GM21360 (cell line): ENCODE data around the gene SCO2.
"Not testable (repeated sequence)": the region's sequence is repeated elsewhere in the genome, so short reads cannot be mapped to it uniquely, and the experiment has no call there.

Experiments used
- ATAC-seq: cut with Tn5 transposase; IDR thresholded peaks from one replicate; pipeline ENCODE4 v1.9.1; 2021; ENCODE audit warnings: mild to moderate bottlenecking, moderate library complexity; ENCODE audit not compliant: unreplicated experiment

SCO2 gene

DNA sequence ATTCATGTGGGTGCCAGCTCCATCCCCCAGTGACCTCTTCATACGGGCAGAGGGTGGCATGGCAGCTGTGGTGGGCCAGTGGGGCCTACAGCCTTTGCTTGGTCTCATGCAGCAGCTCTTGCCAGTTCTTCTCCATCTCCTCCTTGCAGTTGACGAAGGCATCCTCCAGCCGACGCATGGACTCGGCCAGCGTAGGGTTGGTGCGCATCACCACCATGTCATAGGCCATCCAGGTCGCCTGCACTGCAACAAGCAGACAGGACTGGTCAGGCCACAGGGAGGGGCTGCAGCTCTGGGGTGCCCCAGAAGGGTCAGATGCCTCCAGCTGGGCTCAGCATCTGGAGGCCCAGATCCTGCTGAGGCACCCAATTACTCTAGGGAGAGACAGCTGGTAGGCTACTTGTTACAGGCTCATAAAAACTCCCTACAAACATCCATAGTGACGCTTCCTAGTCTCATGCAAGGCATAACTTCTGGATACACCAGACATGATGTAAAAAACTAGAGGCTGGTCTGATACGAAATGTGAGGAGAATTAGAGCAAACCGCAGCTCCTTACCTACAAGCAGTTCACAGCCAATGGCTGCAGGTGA is 25.9 kb upstream of the SCO2 start:
- no peak for ATAC-seq

DNA sequence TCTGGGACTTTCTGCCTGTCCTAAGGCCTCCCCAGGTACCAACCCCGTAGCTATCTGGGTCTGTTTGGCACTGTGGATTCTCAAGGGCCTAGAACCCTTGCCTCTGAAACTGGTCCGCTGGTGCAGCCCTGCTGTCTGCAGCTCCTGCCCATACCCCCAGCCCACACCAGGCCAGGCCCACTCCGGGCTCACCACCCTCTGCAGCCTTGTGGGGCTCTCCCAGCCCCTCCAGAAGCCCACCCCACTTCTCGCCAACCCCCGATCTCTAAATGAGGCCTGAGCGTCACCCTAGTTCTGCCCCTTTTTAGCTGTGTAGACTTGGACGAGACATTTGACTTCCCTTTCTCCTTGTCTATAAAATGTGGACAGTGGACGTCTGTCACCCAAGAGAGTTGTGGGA is 25.0 kb upstream of the SCO2 start:
- ATAC-seq = no peak

DNA sequence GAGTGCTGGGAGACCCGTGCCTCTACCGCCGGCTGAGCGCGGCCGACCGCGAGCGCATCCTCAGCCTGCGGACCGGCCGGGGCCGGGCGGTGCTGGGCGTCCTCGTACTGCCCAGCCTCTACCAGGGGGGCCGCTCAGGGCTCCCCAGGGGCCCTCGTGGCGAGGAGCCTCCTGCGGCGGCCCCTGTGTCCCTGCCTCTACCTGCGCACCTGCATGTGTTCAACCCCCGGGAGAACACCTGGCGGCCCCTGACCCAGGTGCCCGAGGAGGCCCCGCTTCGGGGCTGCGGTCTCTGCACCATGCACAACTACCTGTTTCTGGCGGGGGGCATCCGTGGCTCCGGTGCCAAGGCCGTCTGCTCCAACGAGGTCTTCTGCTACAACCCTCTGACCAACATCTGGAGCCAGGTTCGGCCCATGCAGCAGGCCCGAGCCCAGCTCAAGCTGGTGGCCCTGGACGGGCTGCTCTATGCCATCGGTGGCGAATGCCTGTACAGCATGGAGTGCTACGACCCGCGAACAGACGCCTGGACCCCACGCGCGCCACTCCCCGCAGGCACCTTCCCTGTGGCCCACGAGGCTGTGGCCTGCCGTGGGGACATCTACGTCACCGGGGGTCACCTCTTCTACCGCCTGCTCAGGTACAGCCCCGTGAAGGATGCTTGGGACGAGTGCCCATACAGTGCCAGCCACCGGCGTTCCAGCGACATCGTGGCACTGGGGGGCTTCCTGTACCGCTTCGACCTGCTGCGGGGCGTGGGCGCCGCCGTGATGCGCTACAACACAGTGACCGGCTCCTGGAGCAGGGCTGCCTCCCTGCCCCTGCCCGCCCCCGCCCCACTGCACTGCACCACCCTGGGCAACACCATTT is 23.8 kb upstream of the SCO2 start:
- ATAC-seq = no peak

DNA sequence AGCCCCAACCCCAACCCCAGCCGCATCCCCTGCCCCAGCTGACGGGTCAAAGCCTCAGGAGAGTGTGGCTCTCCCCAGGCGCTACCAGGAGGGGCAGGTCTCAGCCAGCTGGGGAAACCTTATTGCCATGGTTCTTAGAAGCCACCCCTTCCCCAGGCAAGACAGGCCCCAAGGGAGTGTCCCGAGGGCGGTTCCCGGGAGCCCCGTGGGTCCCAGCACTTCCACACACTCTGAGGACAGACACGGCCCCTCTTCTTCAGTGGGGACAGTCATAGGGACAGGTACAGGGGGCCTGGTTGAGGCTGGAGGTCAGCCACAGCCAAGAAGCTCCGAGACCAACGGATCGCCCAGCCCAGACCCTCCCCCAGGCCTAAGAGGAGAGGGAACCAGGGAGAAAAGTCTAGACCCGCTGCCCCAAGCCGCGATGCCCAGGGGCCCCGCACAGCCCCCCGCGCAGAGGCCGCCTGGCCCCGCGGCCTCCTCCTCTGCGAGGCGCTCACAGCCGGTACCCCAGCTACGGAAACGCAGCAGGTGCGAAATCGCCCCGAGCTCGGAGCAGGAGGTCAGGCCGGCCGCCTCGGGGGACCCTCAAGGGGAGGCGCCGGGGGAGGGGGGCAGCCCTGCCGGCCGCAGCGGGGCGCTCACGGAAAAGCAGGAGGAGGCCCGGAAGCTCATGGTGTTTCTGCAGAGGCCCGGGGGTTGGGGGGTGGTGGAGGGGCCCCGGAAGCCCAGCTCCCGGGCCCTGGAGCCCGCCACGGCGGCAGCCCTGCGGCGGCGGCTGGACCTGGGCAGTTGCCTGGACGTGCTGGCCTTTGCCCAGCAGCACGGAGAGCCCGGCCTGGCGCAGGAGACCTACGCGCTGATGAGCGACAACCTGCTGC is 22.9 kb upstream of the SCO2 start:
- ATAC-seq = no peak

DNA sequence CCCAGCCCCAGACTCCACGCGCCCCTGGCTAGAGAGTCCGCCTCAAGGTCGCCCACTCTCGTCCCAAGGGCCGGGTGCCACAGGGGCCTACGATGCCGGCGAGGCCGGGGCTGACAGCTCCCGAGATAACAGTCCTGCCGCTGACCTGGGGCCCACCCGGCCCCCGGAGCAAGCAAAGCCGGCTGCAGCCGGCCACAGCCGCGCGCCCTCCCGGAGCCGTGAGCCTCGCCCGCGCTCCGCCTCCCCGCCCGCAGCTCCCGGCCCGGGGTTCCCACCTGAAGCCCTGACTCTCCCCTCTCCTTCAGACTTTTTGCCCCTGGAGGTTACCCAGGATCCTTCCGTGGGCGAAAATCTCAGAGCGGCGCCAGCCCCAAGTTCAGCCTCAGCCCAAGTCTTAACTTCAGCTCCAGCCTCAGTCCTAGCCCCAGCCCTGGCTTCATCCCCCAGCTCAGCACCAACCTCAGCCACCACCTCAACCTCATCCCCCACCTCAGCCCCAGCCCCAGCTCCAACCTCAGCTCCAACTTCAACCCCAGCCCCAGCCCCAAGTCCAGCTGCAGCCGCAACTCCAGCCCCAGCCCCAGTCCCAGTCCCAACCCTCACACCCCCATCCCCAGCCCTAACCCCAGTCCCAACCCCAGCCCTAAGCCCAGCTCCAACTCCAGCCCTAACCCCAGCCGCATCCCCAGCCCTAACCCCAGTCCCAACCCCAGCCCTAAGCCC is 22.0 kb upstream of the SCO2 start:
- no peak for ATAC-seq

GRCh38 chr22:50546326-50547262 is 21.2 kb upstream of the SCO2 start:
- ATAC-seq = no peak

GRCh38 chr22:50545522-50546325 is 20.3 kb upstream of the SCO2 start, which contains the start of gene KLHDC7B:
TSS of gene KLHDC7B (plus strand) at chr22:50545899. CDS start at chr22:50546244, 345 bp downstream.
- ATAC-seq = no peak

DNA sequence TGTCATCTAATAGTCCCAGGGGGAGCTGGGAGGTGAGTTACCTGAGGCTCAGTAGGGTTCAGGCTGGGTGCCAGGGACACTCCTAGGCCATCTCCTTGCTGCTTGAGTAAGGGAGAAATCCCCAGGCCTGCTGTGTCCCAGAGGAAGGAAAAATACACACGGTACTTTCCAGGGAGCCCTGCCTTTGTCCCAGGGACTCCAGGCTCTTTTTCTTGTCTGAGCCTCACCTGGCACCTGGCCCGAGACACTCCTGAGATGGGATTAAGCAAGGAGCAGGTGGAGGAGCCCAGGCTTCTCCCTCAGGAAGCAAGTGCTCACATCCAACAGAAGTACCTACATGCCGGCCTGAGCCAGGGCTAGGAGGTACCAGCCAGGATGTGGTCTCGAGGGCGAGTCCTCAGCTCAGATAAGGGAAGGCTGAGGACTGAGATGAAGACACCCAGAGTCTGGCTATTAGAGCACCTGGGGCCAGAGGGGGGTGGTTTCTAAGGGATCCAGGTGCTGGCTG is 19.4 kb upstream of the SCO2 start:
- no peak for ATAC-seq

GRCh38 chr22:50544078-50544745 is 18.8 kb upstream of the SCO2 start:
- ATAC-seq = no peak

DNA sequence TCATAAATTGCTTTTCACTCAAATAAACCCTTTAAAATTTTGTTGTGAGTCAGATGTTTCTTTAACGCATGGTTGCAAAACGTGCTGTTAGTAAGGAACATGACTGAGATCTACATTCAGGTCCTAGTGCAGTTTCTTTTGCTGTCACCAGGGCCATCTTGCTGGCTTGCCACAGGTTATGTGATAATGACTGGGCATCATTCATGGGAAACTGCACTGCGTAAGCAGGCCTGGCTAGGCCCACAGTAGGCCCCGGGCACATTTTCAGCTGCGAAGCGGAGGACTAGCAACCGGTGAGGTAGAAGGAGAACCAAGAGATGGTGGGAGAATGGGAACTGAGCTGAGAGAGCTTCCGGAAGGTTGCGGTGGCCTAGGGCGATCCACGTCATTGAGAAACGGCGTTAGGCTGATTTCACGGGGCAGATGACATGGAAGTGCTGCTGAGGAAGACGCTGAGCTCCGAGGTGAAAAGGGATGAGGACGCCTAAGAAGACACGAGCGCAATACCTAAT is 17.1 kb upstream of the SCO2 start:
- ATAC-seq = no peak

DNA sequence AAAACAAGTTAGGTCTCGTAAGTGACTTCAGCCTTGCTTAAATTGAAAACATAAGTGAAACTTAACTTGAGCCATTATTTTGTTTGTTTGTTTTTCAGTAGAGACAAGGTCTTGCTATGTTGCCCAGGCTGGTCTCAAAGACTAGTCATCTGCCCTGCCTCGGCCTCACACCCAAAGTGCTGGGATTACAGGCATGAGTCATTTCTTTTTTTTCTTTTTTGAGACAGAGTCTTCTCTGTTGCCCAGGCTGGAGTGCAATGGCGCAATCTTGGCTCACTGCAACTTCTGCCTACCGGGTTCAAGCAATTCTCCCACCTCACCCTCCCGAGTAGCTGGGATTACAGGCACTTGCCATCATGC is 16.2 kb upstream of the SCO2 start:
- ATAC-seq = not testable (repeated sequence)

DNA sequence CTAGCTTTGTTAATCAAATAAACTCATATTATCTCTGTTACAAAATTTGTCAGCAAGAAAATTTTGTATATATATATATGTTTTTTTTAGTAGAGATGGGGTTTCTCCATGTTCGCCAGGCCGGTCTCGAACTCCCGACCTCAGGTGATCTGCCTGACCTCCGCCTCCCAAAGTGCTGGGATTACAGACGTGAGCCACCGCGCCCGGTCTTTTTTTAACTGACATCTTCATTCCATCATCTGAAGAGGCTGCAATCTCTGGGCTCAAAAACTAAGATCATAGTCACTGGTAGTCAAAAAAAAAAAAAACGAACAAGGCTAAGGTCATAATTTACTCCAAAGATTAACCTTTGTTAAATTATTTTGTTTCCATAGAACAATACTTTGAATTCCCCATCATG is 15.0 kb upstream of the SCO2 start:
- ATAC-seq = no peak

GRCh38 chr22:50537765-50538164 is 12.4 kb upstream of the SCO2 start:
- no peak for ATAC-seq

GRCh38 chr22:50536226-50536625 is 10.8 kb upstream of the SCO2 start:
- ATAC-seq = no peak

DNA sequence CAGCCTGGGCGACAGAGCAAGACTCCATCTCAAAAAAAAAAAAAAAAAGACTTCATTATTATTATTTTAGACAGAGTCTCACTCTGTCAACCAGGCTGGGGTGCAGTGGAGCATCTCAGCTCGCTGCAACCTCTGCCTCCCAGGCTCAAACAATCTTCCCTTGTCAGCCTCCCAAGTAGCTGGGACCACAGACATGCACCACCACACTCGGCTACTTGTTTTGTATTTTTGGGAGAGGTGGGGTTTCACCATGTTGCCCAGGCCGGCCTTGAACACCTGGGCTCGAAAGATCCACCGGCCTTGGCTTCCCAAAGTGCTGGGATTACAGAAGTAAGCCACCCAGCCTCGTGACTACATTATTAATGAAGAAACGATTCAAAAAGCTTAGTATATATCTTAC is 9.7 kb upstream of the SCO2 start:
- ATAC-seq = no peak

- not testable (repeated sequence) for ATAC-seq
Measured at GRCh38 chr22:50533856-50534711, 8.7 kb upstream of the SCO2 start.
